IPS-15b (cell line): ENCODE measurements around the gene RIMS1.

ENCODE experiments used
- H3K27me3 ChIP-seq: one replicate; pipeline ENCODE4 v1.6.1; 2013; ENCODE audit warnings: low read length; ENCODE audit not compliant: control insufficient read depth, insufficient read depth
- H3K36me3 ChIP-seq: one replicate; pipeline ENCODE4 v1.6.1; 2013; ENCODE audit warnings: low read length; ENCODE audit not compliant: control insufficient read depth, insufficient read depth
- H3K4me1 ChIP-seq: one replicate; pipeline ENCODE4 v1.6.1; 2013; ENCODE audit warnings: mild to moderate bottlenecking, low read length; ENCODE audit not compliant: control insufficient read depth, insufficient read depth
- H3K4me3 ChIP-seq: one replicate; pipeline ENCODE4 v1.5.1; 2013; ENCODE audit warnings: low read depth, low read length
- H3K9ac ChIP-seq: one replicate; pipeline ENCODE4 v1.6.1; 2013; ENCODE audit warnings: low read depth, mild to moderate bottlenecking, low read length
- H3K9me3 ChIP-seq: one replicate; pipeline ENCODE4 v1.6.1; 2013; ENCODE audit warnings: mild to moderate bottlenecking, low read length; ENCODE audit not compliant: control insufficient read depth, insufficient read depth

Gene RIMS1

DNA sequence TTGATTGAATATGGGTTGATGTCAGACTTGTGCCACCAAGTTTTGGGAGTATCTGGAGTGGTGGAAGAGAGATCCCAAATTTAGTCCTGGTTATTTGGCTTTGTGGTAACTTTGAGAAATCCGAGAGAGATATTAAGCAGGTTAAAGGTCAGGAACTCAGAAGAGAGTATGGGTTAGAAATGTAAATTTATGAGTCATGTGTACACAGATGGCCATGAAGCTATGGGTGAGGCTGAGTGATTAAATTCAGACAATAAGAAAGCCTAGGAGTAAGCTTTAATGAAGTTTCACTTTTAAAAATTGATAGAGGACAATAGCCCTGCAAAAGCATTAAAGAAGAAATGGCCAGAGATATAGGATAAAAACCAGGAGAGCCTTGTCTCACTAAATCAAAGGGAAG lies 14.3 kb downstream of the RIMS1 start:
- H3K36me3 ChIP-seq: no peaks in the 10 kb centered on the region
- no peak overlapping the region for H3K4me3 ChIP-seq
- no peaks in the 10 kb centered on the region for H3K4me1 ChIP-seq

DNA sequence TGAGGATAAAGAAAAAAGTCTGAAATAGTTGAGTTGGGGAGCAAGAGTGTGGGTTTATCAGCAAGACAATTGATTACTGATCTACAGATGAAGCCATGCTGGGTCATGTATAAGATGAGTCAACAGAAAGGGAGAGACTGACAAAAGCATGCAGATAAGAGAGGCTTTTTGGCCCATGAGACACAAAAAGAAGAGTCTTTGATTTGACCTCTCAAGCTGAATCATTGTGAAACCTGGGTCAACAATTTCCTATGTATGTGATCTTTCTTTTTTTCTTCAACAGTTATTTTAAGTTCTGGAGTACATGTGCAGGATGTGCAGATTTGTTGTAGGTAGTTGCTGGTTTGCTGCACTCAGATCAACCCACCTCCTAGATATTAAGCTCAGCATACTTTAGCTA lies 15.9 kb downstream of the RIMS1 start:
- H3K4me1 ChIP-seq: no peaks in the 10 kb centered on the region
- no peak overlapping the region for H3K4me3 ChIP-seq
- no peaks in the 10 kb centered on the region for H3K9me3 ChIP-seq
- H3K27me3 ChIP-seq: no peaks in the 10 kb centered on the region
- H3K9ac ChIP-seq: no peak overlapping the region
- H3K36me3 ChIP-seq: no peaks in the 10 kb centered on the region

More for the DNA sequence above, 14.3 kb downstream of the RIMS1 start:
- Histone ChIP-seq H3K27me3 (no peaks in the 10 kb centered on the region), H3K9ac (no peak overlapping the region), H3K9me3 (no peaks in the 10 kb centered on the region)

DNA sequence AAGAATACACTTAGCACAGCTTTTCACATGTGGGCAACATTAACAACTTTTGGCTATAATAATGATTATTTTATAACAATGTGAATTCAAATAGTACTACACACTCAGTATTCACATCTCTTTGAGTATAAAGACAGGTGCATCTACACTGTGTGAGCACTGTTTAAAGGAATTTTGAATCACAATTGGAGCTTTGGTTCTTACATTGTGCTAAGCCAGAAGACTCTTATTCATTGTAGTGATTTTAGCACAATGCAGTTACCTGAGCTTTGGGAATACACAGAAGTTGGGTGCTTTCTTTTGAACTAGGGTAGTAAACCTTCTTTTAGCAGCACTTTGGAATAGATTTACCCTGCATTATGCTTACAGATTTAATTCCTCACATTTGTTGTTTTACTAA lies 20.5 kb downstream of the RIMS1 start:
- Histone ChIP-seq H3K9ac (no peak overlapping the region), H3K27me3 (no peaks in the 10 kb centered on the region), H3K36me3 (no peaks in the 10 kb centered on the region), H3K4me1 (no peaks in the 10 kb centered on the region), H3K9me3 (no peaks in the 10 kb centered on the region), H3K4me3 (no peak overlapping the region)

DNA sequence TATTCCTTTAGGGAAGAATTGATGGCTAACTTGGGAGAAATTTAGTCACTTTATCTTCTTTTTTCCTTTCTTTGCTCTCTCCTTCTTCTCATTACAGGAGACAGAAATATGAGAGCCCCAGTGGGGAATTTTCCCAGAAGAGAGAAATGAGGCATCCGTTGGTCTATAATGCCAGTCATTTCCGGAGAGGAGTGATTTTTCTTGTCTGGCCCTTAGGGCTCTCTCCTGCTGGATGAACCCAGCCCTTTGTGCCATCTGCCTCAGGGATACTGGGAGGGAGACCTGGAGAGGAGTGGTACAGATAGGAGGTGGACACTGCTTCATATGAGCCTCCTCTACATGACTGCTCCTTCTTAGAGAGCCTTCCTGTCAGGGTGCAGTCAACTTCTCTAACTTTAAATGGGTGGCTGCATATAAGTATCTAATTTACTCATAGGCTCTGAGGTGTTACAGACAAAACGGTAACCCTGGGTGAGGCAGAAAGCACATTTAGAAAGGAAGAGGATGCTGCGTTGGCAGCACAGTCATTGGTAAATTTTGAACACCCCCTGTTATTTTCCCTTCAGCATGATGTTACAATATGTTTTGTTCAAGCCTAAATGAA lies 21.9 kb downstream of the RIMS1 start:
- Histone ChIP-seq H3K4me1 (no peaks in the 10 kb centered on the region), H3K9me3 (no peaks in the 10 kb centered on the region), H3K9ac (no peak overlapping the region), H3K27me3 (no peaks in the 10 kb centered on the region), H3K36me3 (no peaks in the 10 kb centered on the region), H3K4me3 (no peak overlapping the region)

DNA sequence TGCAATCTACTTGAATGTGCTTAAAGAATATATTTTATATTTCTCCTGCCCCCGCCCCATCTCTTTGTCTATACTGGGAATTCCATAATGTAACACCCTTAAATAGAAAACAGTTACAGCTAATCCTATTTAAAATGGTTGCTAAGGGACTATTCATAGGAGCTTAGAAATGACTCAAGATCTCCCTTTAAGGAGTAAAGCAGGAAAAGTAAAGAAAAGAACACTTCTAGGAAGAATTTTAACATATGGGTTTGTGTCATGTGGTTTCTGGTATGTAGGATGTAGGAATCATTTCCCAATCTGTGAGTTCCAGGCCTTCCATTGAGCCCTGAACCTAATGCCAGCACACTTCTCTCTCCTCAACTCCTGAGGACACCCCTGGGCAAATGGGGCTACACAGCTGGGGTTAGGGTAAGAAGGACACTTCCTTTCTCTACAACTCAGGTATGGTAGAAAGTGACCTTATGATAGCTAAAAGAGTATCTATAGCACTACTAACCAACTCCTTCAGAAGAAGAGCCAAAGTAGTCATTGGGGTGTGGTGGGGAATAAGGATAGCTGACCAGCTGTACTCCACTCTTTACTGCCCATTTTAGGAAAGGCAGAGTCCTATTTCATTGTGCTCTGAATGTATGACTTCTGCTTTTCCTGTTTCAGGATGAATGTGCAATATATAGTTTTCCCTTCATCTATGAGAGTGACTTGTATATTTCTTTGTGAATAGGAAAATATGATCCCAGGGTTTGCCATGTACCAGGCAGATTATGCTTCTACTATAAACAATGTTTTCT lies 27.3 kb downstream of the RIMS1 start:
- no peaks in the 10 kb centered on the region for H3K27me3 ChIP-seq
- no peak overlapping the region for H3K9ac ChIP-seq
- no peaks in the 10 kb centered on the region for H3K4me1 ChIP-seq
- H3K4me3 ChIP-seq: no peak overlapping the region
- no peaks in the 10 kb centered on the region for H3K9me3 ChIP-seq
- no peaks in the 10 kb centered on the region for H3K36me3 ChIP-seq

DNA sequence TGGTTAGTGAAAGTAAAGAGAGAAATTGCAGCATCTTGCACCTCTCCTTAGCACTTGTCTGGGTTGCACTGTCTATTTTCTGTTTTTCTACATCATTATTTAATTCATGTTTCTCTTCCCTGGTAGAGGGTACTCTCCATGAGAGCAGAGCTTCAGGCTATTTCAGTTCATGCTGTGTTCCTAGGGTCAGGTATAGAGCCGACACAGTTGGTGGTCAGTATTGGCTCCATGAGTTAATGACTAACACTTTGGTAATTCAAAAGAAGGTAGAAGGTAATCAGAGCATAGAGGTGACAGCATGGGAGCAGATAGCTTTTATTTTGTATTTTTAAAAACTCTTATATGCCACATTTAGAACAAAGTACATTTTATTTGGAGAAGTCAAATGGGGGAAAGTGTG lies 42.7 kb downstream of the RIMS1 start:
- Histone ChIP-seq H3K36me3 (no peaks in the 10 kb centered on the region), H3K9ac (no peak overlapping the region), H3K4me1 (peaks cover 10% of the 10 kb centered on the region), H3K27me3 (no peaks in the 10 kb centered on the region), H3K9me3 (no peaks in the 10 kb centered on the region), H3K4me3 (peak overlapping the region; percentile 24)

DNA sequence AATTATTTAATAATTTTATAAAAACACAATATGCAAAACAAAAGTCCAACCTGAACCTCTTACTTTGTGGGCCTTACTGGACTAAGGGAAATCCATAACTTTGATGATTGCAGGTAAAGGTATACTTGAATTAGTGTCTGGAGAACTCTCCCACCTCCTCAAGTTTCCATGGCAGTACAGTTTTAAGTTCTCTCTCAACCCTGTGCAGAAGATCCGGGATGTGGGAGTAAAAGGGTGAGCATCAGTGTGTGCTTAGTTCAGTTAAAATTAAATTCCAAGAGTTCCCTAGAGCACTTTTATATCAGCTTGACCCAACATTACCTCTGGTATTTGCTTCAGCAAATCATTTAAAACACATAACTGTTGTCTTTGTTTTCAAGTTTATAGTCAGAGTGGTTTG lies 47.5 kb downstream of the RIMS1 start:
- Histone ChIP-seq H3K9ac (no peak overlapping the region), H3K27me3 (no peaks in the 10 kb centered on the region), H3K4me3 (no peak overlapping the region), H3K36me3 (peaks cover 2% of the 10 kb centered on the region), H3K9me3 (no peaks in the 10 kb centered on the region), H3K4me1 (peaks cover 5% of the 10 kb centered on the region)

DNA sequence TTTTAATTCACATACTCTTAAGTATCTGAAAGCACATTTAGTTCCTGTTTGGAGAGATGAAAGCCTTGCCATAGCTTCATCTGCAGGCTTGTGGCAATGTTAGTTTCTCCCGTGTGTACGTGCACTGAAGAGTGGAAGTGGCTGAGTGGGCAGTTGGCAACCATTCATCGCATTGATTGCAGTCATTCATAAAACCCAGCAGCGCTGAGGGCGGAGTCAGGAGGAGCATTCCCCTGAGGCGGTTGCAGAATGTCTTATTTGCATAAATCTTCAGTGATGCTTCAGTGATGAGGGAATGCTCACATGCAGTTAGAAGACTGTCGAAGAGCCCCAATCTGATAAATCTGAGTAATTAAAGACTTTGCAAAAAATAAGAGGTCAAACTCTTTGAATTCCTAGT lies 79.1 kb downstream of the RIMS1 start:
- Histone ChIP-seq H3K9ac (no peak overlapping the region), H3K9me3 (no peaks in the 10 kb centered on the region), H3K4me1 (no peaks in the 10 kb centered on the region), H3K4me3 (no peak overlapping the region), H3K36me3 (no peaks in the 10 kb centered on the region), H3K27me3 (no peaks in the 10 kb centered on the region)

DNA sequence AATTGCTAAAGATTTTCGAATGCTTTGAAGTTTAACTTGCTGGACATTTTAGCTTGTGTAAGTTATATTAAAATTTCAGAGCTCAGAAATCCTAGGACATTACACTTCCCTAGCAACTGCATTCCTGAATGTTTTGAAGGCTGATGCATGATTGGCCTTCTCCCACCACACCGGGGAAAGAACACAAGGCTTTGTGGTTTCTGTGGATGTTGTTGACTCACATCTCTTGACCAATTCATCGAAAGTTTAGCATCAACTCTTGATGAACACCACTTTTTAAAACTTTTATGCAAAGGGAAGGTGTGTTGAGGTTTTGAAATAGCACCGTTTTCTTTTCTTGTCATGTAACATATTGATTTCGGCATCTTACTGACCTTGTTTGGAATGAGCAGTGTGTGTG lies 81.1 kb downstream of the RIMS1 start:
- Histone ChIP-seq H3K4me1 (no peaks in the 10 kb centered on the region), H3K4me3 (no peak overlapping the region), H3K27me3 (no peaks in the 10 kb centered on the region), H3K36me3 (no peaks in the 10 kb centered on the region), H3K9me3 (no peaks in the 10 kb centered on the region), H3K9ac (no peak overlapping the region)

DNA sequence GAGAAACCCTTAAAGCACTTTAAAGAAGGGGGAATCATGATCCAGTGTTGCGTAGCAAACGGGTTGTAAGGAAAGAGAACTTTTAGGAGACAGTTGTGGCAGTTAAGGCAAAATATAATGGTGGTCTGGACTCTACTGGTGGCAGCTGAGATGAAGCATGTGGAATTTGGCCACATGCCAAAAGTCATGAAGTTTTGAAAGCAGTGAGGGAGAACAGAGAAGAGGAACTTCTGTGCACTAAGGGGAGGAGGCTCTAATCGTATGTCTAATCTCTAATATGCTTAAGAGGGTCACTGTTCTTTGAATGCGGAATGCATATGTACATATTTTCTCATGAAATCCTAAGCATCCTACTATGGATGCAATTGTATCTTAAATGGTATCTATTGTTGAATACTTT lies 91.5 kb downstream of the RIMS1 start:
- Histone ChIP-seq H3K9ac (no peak overlapping the region), H3K27me3 (no peaks in the 10 kb centered on the region)

DNA sequence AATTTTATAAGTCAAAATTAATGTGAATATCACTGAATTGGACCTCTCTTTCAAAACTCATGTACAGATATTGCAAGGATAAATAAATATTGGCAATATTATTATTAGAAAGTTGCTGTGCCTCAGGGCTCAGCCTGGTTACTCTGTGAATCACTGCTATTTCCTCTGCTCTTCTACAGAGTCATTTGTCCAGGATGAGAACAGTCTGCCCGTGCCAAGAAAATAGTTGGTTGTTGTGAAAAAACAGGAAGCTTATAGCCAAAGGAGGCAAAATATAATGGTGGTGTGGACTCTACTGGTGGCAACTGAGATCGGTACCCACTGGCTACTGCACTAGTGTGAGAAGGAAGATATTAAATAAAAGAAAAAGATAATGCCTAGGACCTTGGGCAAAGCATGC lies 93.6 kb downstream of the RIMS1 start:
- H3K9me3 ChIP-seq: no peaks in the 10 kb centered on the region
- no peaks in the 10 kb centered on the region for H3K36me3 ChIP-seq
- no peaks in the 10 kb centered on the region for H3K27me3 ChIP-seq
- H3K4me1 ChIP-seq: no peaks in the 10 kb centered on the region
- no peak overlapping the region for H3K9ac ChIP-seq
- H3K4me3 ChIP-seq: no peak overlapping the region

More for the DNA sequence above, 91.5 kb downstream of the RIMS1 start:
- Histone ChIP-seq H3K4me3 (no peak overlapping the region), H3K36me3 (no peaks in the 10 kb centered on the region), H3K4me1 (no peaks in the 10 kb centered on the region), H3K9me3 (no peaks in the 10 kb centered on the region)

DNA sequence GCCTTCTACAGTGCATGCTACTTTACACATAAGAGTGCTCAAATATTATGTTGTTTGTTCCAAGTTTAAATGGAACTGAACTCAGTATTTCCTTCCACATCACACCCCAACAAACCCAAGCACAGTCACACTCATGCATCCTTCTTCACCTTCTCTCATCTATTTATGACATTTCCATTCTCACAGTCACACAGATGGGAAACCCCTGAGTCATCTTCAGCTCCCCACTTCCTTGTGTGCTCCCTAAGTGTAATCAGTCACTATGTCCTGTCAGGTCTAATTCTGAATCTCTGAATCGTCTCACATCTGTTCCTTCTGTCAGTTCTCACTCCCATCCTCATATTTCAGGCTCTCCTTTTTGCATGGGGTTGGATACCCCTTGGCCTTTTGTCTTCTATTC lies 96.0 kb downstream of the RIMS1 start:
- Histone ChIP-seq H3K9ac (no peak overlapping the region), H3K27me3 (no peaks in the 10 kb centered on the region), H3K4me1 (no peaks in the 10 kb centered on the region), H3K4me3 (no peak overlapping the region), H3K9me3 (no peaks in the 10 kb centered on the region), H3K36me3 (no peaks in the 10 kb centered on the region)
